NT2/D1 (cell line): ENCODE data around the gene RPS18.

Experiments used
- DNase-seq: peaks from one replicate; pipeline ENCODE4 v3.0.0-alpha.2; 2011; ENCODE audit warnings: low read depth, low spot score
- H3K27me3 ChIP-seq: 2 replicates; pipeline ENCODE4 v1.6.0; 2011; ENCODE audit warnings: mild to moderate bottlenecking; ENCODE audit not compliant: insufficient read length, insufficient read depth
- H3K36me3 ChIP-seq: 2 replicates; pipeline ENCODE4 v1.6.1; 2011; ENCODE audit warnings: mild to moderate bottlenecking, low read length, mixed read lengths; ENCODE audit not compliant: insufficient read depth, insufficient read length
- H3K4me1 ChIP-seq: 2 replicates; pipeline ENCODE4 v1.5.1; 2011; ENCODE audit not compliant: insufficient read depth, insufficient read length
- H3K4me3 ChIP-seq: 2 replicates; pipeline ENCODE4 v1.5.1; 2011; ENCODE audit warnings: low read depth; ENCODE audit not compliant: insufficient read length
- H3K9ac ChIP-seq: 2 replicates; pipeline ENCODE4 v1.6.0; 2011; ENCODE audit warnings: low read depth; ENCODE audit not compliant: insufficient read length
- H3K9me3 ChIP-seq: 2 replicates; pipeline ENCODE4 v1.5.1; 2011; ENCODE audit warnings: mild to moderate bottlenecking, low read length; ENCODE audit not compliant: insufficient read depth
- SUZ12 ChIP-seq: IDR thresholded peaks from 2 replicates; pipeline ENCODE4 v1.6.1; 2011; ENCODE audit not compliant: insufficient read length, insufficient read depth; ENCODE audit errors: extremely low read depth
- YY1 ChIP-seq: IDR thresholded peaks from 2 replicates; pipeline ENCODE4 v1.6.1; 2011; ENCODE audit not compliant: insufficient read length, insufficient read depth
- ZNF274 ChIP-seq: IDR thresholded peaks from 2 replicates; pipeline ENCODE4 v1.6.1; 2011; ENCODE audit warnings: mild to moderate bottlenecking, low read depth, low read length

Gene RPS18

GRCh38 chr6:33314515-33314942, 42.7 kb downstream of the RPS18 start:
- H3K27me3 ChIP-seq: no peaks in the 10 kb centered on the region
- peak overlapping the region; percentile 18 for H3K4me3 ChIP-seq
- peaks cover 9% of the 10 kb centered on the region for H3K4me1 ChIP-seq
- no peak for DNase-seq
- peaks cover 28% of the 10 kb centered on the region for H3K36me3 ChIP-seq
- no peak overlapping the region for H3K9ac ChIP-seq
- H3K9me3 ChIP-seq: no peaks in the 10 kb centered on the region
- TF ChIP-seq SUZ12: no peak
- TF ChIP-seq YY1: no peak
- TF ChIP-seq ZNF274: no peak

GRCh38 chr6:33314943-33315792, 43.3 kb downstream of the RPS18 start:
- H3K4me3 ChIP-seq: no peak overlapping the region
- H3K9me3 ChIP-seq: no peaks in the 10 kb centered on the region
- DNase-seq: no peak
- no peak overlapping the region for H3K9ac ChIP-seq
- H3K27me3 ChIP-seq: no peaks in the 10 kb centered on the region
- H3K4me1 ChIP-seq: peaks cover 13% of the 10 kb centered on the region
- no peak for TF ChIP-seq YY1
- no peak for TF ChIP-seq ZNF274
- H3K36me3 ChIP-seq: peaks cover 34% of the 10 kb centered on the region

- H3K4me3 ChIP-seq: no peak overlapping the region
- DNase-seq: no peak
- no peaks in the 10 kb centered on the region for H3K27me3 ChIP-seq
- H3K4me1 ChIP-seq: peaks cover 14% of the 10 kb centered on the region
- H3K9me3 ChIP-seq: no peaks in the 10 kb centered on the region
- H3K9ac ChIP-seq: no peak overlapping the region
- H3K36me3 ChIP-seq: peaks cover 42% of the 10 kb centered on the region
- no peak for TF ChIP-seq ZNF274
- TF ChIP-seq SUZ12: no peak
- TF ChIP-seq YY1: no peak
These were observed 44.1 kb downstream of the RPS18 start for GRCh38 chr6:33315793-33316602.

GRCh38 chr6:33316603-33317418, 44.9 kb downstream of the RPS18 start:
- no peak for DNase-seq

GRCh38 chr6:33317419-33317668, 45.5 kb downstream of the RPS18 start:
- Histone ChIP-seq H3K4me3 (peak overlapping the region; percentile 25), H3K27me3 (no peaks in the 10 kb centered on the region), H3K9ac (no peak overlapping the region), H3K4me1 (peaks cover 14% of the 10 kb centered on the region), H3K36me3 (peaks cover 49% of the 10 kb centered on the region), H3K9me3 (no peaks in the 10 kb centered on the region)
- TF ChIP-seq YY1: no peak
- no peak for DNase-seq

More at GRCh38 chr6:33316603-33317418, 44.9 kb downstream of the RPS18 start:
- H3K4me3 ChIP-seq: peak overlapping the region; percentile 25
- peaks cover 49% of the 10 kb centered on the region for H3K36me3 ChIP-seq
- H3K4me1 ChIP-seq: peaks cover 14% of the 10 kb centered on the region
- H3K27me3 ChIP-seq: no peaks in the 10 kb centered on the region
- H3K9ac ChIP-seq: no peak overlapping the region
- H3K9me3 ChIP-seq: no peaks in the 10 kb centered on the region
- TF ChIP-seq ZNF274 (no peak), YY1 (no peak), SUZ12 (no peak)

- Histone ChIP-seq H3K36me3 (peaks cover 49% of the 10 kb centered on the region), H3K4me1 (peaks cover 14% of the 10 kb centered on the region), H3K9ac (peak within 1 kb of the TSS; percentile 57), H3K4me3 (peak within 1 kb of the TSS; percentile 45), H3K9me3 (no peaks in the 10 kb centered on the region), H3K27me3 (no peaks in the 10 kb centered on the region)
- TF ChIP-seq ZNF274 (no peak), YY1 (no peak), SUZ12 (no peak)
- peak; percentile 95 for DNase-seq
These were observed 46.0 kb downstream of the RPS18 start, which contains the start of gene ZBTB22 for GRCh38 chr6:33317669-33318425. Gene ZBTB22 (minus strand): TSS chr6:33317744. CDS start chr6:33316916, 828 bp downstream.
